22Rv1 (cell line): ENCODE measurements around the gene APBA2.

Experiments
- ZFX ChIP-seq: fragments of 450-650 bp; IDR thresholded peaks from 2 replicates; pipeline ENCODE4 v1.6.1; 2017; ENCODE audit warnings: antibody characterized with exemption, borderline replicate concordance
- TF ChIP-seq, protein P1 (sequence below): fragments of 450-650 bp; IDR thresholded peaks from 2 replicates; pipeline ENCODE4 v1.5.1; 2017; ENCODE audit warnings: mild to moderate bottlenecking

GRCh38 chr15:28979208-28979841 is 93.6 kb downstream of the APBA2 start:
- TF ChIP-seq, protein P1, sequence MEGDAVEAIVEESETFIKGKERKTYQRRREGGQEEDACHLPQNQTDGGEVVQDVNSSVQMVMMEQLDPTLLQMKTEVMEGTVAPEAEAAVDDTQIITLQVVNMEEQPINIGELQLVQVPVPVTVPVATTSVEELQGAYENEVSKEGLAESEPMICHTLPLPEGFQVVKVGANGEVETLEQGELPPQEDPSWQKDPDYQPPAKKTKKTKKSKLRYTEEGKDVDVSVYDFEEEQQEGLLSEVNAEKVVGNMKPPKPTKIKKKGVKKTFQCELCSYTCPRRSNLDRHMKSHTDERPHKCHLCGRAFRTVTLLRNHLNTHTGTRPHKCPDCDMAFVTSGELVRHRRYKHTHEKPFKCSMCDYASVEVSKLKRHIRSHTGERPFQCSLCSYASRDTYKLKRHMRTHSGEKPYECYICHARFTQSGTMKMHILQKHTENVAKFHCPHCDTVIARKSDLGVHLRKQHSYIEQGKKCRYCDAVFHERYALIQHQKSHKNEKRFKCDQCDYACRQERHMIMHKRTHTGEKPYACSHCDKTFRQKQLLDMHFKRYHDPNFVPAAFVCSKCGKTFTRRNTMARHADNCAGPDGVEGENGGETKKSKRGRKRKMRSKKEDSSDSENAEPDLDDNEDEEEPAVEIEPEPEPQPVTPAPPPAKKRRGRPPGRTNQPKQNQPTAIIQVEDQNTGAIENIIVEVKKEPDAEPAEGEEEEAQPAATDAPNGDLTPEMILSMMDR = no peak
- no peak for TF ChIP-seq ZFX
